Measurements from ENCODE around the gene TSSK3.

The TSSK3 gene

GRCh38 chr1:32362474-32363313 lies at the start of gene TSSK3, which contains the start of gene FAM229A:
Gene TSSK3, plus strand, starts transcription at chr1:32362539. Its CDS starts 163 bp downstream, at chr1:32362702.
Gene FAM229A, minus strand, starts transcription at chr1:32362485. Its CDS starts 394 bp downstream, at chr1:32362091.
- FAIRE-seq, result no peak

- FAIRE-seq, result no peak
Observed at GRCh38 chr1:32316903-32317277, 45.4 kb upstream of the TSSK3 start.

- no peak for FAIRE-seq
Observed at GRCh38 chr1:32318127-32318869, 44.0 kb upstream of the TSSK3 start.

GRCh38 chr1:32321712-32322291 lies 40.5 kb upstream of the TSSK3 start:
- FAIRE-seq, result no peak

GRCh38 chr1:32327204-32327603 lies 35.1 kb upstream of the TSSK3 start:
- no peak for FAIRE-seq

- no peak for FAIRE-seq
Observed at GRCh38 chr1:32329931-32330466, 32.3 kb upstream of the TSSK3 start.

- FAIRE-seq, result no peak
Observed at GRCh38 chr1:32330558-32331151, 31.7 kb upstream of the TSSK3 start.

- no peak for FAIRE-seq
Observed at GRCh38 chr1:32331549-32331948, 30.8 kb upstream of the TSSK3 start.

- FAIRE-seq, result no peak
Observed at GRCh38 chr1:32332290-32333079, 29.9 kb upstream of the TSSK3 start.

GRCh38 chr1:32333251-32333963 lies 28.9 kb upstream of the TSSK3 start:
- FAIRE-seq, result no peak

GRCh38 chr1:32334274-32334861 lies 28.0 kb upstream of the TSSK3 start:
- no peak for FAIRE-seq

GRCh38 chr1:32334864-32335534 lies 27.3 kb upstream of the TSSK3 start:
- no peak for FAIRE-seq

GRCh38 chr1:32335535-32335789 lies 26.9 kb upstream of the TSSK3 start:
- no peak for FAIRE-seq

GRCh38 chr1:32335790-32336590 lies 26.3 kb upstream of the TSSK3 start, which contains the start of gene MARCKSL1:
Gene MARCKSL1, minus strand, starts transcription at chr1:32336233. Its CDS starts 200 bp downstream, at chr1:32336033.
- no peak for FAIRE-seq

GRCh38 chr1:32336591-32336932 lies 25.8 kb upstream of the TSSK3 start:
- no peak for FAIRE-seq

- no peak for FAIRE-seq
Observed at GRCh38 chr1:32336963-32337675, 25.2 kb upstream of the TSSK3 start.

- FAIRE-seq, result no peak
Observed at GRCh38 chr1:32337855-32338636, 24.3 kb upstream of the TSSK3 start.

- no peak for FAIRE-seq
Observed at GRCh38 chr1:32338637-32339145, 23.6 kb upstream of the TSSK3 start.

Measured in islet of Langerhans (tissue), 1 donor.